Fibroblast of mammary gland (primary cell): ENCODE measurements around the gene SELPLG.

Experiments used
- DNase-seq: peaks from one replicate; pipeline ENCODE4 v3.0.0-alpha.2; 2010; ENCODE audit warnings: low read depth
- H3K4me3 ChIP-seq: 2 replicates; pipeline ENCODE4 v1.5.1; 2011; ENCODE audit warnings: low read depth, mild to moderate bottlenecking, low read length, moderate library complexity; ENCODE audit not compliant: control insufficient read depth
- CTCF ChIP-seq: conservative IDR thresholded peaks from 2 replicates; pipeline ENCODE4 v1.5.1; 2011; ENCODE audit warnings: low read depth, low read length, inconsistent platforms; ENCODE audit not compliant: control insufficient read depth, insufficient read depth

SELPLG gene

GRCh38 chr12:108630481-108631207 is 3.0 kb downstream of the SELPLG start:
- TF ChIP-seq CTCF: no peak
- DNase-seq: peak; percentile 66
- H3K4me3 ChIP-seq: no peak overlapping the region

- no peak overlapping the region for H3K4me3 ChIP-seq
- peak; percentile 88 for DNase-seq
- TF ChIP-seq CTCF: no peak
Observed at GRCh38 chr12:108629824-108630476, 3.7 kb downstream of the SELPLG start.

DNA sequence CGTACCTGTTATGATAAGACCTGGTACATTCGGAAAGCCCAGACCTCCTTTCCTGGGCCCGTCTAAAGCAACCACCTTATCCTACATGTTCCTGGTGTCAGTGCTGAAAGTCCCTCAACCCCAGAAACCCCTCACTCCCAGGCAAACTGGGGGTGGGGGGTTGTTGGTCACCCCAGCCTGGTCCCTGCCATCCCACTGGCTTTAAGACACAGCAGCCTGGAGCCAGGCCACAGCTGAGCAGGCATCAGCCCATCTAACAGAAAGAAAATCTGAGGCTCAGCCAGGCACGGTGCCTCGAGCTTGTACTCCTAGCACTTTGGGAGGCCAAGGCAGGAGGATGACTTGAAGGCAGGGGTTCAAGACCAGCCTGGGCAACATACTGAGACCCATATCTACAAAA is 4.5 kb downstream of the SELPLG start:
- no peak overlapping the region for H3K4me3 ChIP-seq
- no peak for DNase-seq
- TF ChIP-seq CTCF: no peak

GRCh38 chr12:108627134-108627920 is 6.4 kb downstream of the SELPLG start:
- no peak for DNase-seq
- TF ChIP-seq CTCF: no peak
- no peak overlapping the region for H3K4me3 ChIP-seq

DNA sequence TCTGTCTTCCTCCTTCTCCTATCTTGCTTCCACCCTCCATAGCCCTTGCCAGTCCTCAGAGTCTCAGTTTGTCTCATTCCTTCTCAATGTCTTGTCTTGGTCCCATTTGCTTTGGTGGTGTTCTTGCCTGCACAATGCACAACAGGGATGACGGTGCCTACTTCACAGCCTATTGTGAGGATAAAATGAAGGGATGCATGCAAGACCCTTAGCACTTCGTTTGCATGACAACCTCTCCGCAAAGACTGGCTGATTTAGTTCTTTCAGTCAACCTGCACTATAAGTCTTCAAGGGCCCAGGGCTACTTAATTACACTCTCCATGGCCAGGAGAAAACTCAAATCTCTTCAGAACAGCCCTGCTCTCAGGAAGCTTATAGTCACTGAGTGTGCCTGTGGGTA is 8.5 kb downstream of the SELPLG start:
- no peak overlapping the region for H3K4me3 ChIP-seq
- TF ChIP-seq CTCF: no peak
- DNase-seq: no peak

- TF ChIP-seq CTCF: no peak
- no peak for DNase-seq
- H3K4me3 ChIP-seq: no peak overlapping the region
Observed at GRCh38 chr12:108623577-108623976, 10.1 kb downstream of the SELPLG start.
